Measurements from ENCODE around the gene FLT4. TPM values are rescaled to one million over a fixed set of nuclear protein-coding genes. Genes with fewer than 3 reads are reported as not detected.

The FLT4 gene
- total RNA-seq, 1 experiment from 2014 or later = 0.44 TPM

DNA sequence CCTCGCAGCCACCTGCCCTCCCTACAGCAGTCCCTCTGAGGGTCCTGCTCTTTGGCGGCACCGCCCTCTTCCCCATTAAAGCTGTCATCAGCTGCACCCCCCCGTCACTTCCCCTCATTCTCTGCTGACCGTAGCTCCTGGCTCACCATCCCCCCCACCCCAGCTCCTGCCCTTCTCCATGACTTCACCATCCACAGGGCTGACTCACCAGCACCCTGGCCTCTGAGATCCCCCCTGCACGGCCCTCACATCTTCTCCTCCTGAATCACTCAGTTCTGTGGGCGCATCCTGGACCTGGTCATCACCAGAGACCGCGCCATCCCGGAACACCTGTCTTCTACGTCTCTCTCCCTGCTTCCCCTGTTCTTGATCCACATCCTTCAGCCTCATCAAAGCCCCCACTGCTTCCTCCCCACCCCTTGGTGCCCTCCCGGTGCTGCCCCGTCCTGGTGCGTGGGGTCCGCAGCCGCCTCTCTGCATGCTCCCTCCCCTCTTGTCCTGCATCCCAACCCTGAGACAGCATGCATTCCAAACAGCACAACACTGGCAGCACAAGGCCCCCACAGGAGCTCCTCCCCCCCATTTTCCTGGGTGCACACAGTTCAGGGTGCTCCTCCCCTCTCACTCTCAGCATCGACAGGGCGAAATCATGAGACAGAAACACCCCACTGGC lies 12.9 kb downstream of the FLT4 start:
- DNase-seq (ENCODE audit: low read depth, low spot score) = no peak
- no TSS peak for BruUV-seq (replicated peaks)
- ChIA-PET POLR2A (no interaction called here), CTCF (no interaction called here)
- no peak overlapping the region for H3K27ac ChIP-seq (ENCODE audit: low read length)
- no peak for ATAC-seq
- TF ChIP-seq SIN3A (IDR thresholded peaks at IDR 0.05; ENCODE audit: borderline replicate concordance, insufficient read depth, low read depth, low read length) (no peak), POLR2AphosphoS5 (IDR thresholded peaks at IDR 0.05; ENCODE audit: low read depth, low read length) (no peak), TCF7L2 (IDR thresholded peaks at IDR 0.05; ENCODE audit: low read depth, low read length) (no peak)
- TF ChIP-seq, protein P1, sequence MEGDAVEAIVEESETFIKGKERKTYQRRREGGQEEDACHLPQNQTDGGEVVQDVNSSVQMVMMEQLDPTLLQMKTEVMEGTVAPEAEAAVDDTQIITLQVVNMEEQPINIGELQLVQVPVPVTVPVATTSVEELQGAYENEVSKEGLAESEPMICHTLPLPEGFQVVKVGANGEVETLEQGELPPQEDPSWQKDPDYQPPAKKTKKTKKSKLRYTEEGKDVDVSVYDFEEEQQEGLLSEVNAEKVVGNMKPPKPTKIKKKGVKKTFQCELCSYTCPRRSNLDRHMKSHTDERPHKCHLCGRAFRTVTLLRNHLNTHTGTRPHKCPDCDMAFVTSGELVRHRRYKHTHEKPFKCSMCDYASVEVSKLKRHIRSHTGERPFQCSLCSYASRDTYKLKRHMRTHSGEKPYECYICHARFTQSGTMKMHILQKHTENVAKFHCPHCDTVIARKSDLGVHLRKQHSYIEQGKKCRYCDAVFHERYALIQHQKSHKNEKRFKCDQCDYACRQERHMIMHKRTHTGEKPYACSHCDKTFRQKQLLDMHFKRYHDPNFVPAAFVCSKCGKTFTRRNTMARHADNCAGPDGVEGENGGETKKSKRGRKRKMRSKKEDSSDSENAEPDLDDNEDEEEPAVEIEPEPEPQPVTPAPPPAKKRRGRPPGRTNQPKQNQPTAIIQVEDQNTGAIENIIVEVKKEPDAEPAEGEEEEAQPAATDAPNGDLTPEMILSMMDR (IDR thresholded peaks at IDR 0.05) = no peak
- TF ChIP-seq, protein P2, sequence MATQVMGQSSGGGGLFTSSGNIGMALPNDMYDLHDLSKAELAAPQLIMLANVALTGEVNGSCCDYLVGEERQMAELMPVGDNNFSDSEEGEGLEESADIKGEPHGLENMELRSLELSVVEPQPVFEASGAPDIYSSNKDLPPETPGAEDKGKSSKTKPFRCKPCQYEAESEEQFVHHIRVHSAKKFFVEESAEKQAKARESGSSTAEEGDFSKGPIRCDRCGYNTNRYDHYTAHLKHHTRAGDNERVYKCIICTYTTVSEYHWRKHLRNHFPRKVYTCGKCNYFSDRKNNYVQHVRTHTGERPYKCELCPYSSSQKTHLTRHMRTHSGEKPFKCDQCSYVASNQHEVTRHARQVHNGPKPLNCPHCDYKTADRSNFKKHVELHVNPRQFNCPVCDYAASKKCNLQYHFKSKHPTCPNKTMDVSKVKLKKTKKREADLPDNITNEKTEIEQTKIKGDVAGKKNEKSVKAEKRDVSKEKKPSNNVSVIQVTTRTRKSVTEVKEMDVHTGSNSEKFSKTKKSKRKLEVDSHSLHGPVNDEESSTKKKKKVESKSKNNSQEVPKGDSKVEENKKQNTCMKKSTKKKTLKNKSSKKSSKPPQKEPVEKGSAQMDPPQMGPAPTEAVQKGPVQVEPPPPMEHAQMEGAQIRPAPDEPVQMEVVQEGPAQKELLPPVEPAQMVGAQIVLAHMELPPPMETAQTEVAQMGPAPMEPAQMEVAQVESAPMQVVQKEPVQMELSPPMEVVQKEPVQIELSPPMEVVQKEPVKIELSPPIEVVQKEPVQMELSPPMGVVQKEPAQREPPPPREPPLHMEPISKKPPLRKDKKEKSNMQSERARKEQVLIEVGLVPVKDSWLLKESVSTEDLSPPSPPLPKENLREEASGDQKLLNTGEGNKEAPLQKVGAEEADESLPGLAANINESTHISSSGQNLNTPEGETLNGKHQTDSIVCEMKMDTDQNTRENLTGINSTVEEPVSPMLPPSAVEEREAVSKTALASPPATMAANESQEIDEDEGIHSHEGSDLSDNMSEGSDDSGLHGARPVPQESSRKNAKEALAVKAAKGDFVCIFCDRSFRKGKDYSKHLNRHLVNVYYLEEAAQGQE (IDR thresholded peaks at IDR 0.05; ENCODE audit: insufficient read depth in 1 of 2, low read depth in 2 of 2, low read length in 1 of 2) = no peak
- no peaks in the 10 kb centered on the region for H3K36me3 ChIP-seq (ENCODE audit: control insufficient read depth, insufficient read depth, low read length)
- intact Hi-C loops (cut with micrococcal nuclease; ENCODE audit: unreplicated experiment) (no loop called here), in situ Hi-C loops (cut with HindIII; ENCODE audit: low pct_unique_long_range_greater_than_20kb, low sequenced_read_pairs) (no loop called here)
- H3K27me3 ChIP-seq (ENCODE audit: control insufficient read depth, insufficient read depth, low read length) = no peaks in the 10 kb centered on the region
- H3K4me1 ChIP-seq (ENCODE audit: control insufficient read depth, insufficient read depth, low read length) = no peaks in the 10 kb centered on the region
- no peak overlapping the region for H3K4me3 ChIP-seq (ENCODE audit: low read depth in 2 of 2, low read length in 2 of 2)
- H3K9me3 ChIP-seq (ENCODE audit: control insufficient read depth, insufficient read depth, low read depth, low read length) = no peaks in the 10 kb centered on the region

DNA sequence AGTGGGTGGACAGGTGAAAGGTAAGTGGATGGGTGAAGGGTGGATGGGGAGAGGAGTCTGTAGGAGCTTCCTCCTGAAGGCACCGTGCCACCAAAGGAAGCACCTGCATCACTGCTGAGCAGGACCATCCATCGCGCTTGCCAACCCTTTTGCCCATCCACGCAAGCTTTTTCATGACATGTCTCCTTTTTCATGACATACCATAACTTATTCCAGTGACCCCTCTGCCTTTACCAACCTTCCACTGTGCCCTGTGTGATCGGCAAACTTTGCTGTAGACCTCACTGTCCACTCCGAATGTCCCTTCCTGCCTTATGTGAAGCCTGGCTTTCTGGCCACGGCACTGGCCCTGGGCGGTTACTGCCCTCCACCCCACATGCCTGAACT lies 13.4 kb downstream of the FLT4 start:
- in situ Hi-C loops (cut with HindIII; ENCODE audit: low pct_unique_long_range_greater_than_20kb, low sequenced_read_pairs) = no loop called here
- DNase-seq (ENCODE audit: low read depth, low spot score) = no peak

More for the DNA sequence above, 13.4 kb downstream of the FLT4 start:
- no peaks in the 10 kb centered on the region for H3K9me3 ChIP-seq (ENCODE audit: control insufficient read depth, insufficient read depth, low read depth, low read length)
- H3K27me3 ChIP-seq (ENCODE audit: control insufficient read depth, insufficient read depth, low read length) = no peaks in the 10 kb centered on the region
- TF ChIP-seq, protein P2 (IDR thresholded peaks at IDR 0.05; ENCODE audit: insufficient read depth in 1 of 2, low read depth in 2 of 2, low read length in 1 of 2) = no peak
- TF ChIP-seq TCF7L2 (IDR thresholded peaks at IDR 0.05; ENCODE audit: low read depth, low read length) = no peak
- no peak for TF ChIP-seq POLR2AphosphoS5 (IDR thresholded peaks at IDR 0.05; ENCODE audit: low read depth, low read length)
- no peak for TF ChIP-seq SIN3A (IDR thresholded peaks at IDR 0.05; ENCODE audit: borderline replicate concordance, insufficient read depth, low read depth, low read length)
- TF ChIP-seq, protein P1 (IDR thresholded peaks at IDR 0.05) = no peak
- no peak overlapping the region for H3K27ac ChIP-seq (ENCODE audit: low read length)
- ATAC-seq = no peak
- ChIA-PET CTCF (no interaction called here), POLR2A (no interaction called here)
- no peaks in the 10 kb centered on the region for H3K36me3 ChIP-seq (ENCODE audit: control insufficient read depth, insufficient read depth, low read length)
- no peak overlapping the region for H3K4me3 ChIP-seq (ENCODE audit: low read depth in 2 of 2, low read length in 2 of 2)
- no TSS peak for BruUV-seq (replicated peaks)
- no peaks in the 10 kb centered on the region for H3K4me1 ChIP-seq (ENCODE audit: control insufficient read depth, insufficient read depth, low read length)
- intact Hi-C loops (cut with micrococcal nuclease; ENCODE audit: unreplicated experiment) = no loop called here
